ENCODE results near the gene PACS1. TPM values are rescaled to one million over a fixed set of nuclear protein-coding genes. Genes with fewer than 3 reads are reported as not detected.

PACS1 gene
- total RNA-seq, 1 experiment from 2014 or later = 91.8 TPM

- Histone ChIP-seq H3K36me3 (ENCODE audit: control insufficient read depth, insufficient read depth, low read length) (peaks cover 80% of the 10 kb centered on the region), H3K4me3 (ENCODE audit: low read depth in 2 of 2, low read length in 2 of 2) (no peak overlapping the region), H3K4me1 (ENCODE audit: control insufficient read depth, insufficient read depth, low read length) (no peaks in the 10 kb centered on the region), H3K27me3 (ENCODE audit: control insufficient read depth, insufficient read depth, low read length) (no peaks in the 10 kb centered on the region), H3K9me3 (ENCODE audit: control insufficient read depth, insufficient read depth, low read depth, low read length) (no peaks in the 10 kb centered on the region), H3K27ac (ENCODE audit: low read length) (no peak overlapping the region)
- TF ChIP-seq POLR2AphosphoS5 (IDR thresholded peaks at IDR 0.05; ENCODE audit: low read depth, low read length) (no peak), SIN3A (IDR thresholded peaks at IDR 0.05; ENCODE audit: borderline replicate concordance, insufficient read depth, low read depth, low read length) (no peak), CTCF (IDR thresholded peaks at IDR 0.05) (no peak), TCF7L2 (IDR thresholded peaks at IDR 0.05; ENCODE audit: low read depth, low read length) (no peak), REST (IDR thresholded peaks at IDR 0.05; ENCODE audit: insufficient read depth in 1 of 2, low read depth in 2 of 2, low read length in 1 of 2) (no peak)
- POLR2A ChIA-PET = no interaction called here
- DNase-seq (ENCODE audit: low read depth, low spot score) (no peak), ATAC-seq (no peak)
- in situ Hi-C loops (cut with HindIII; ENCODE audit: low pct_unique_long_range_greater_than_20kb, low sequenced_read_pairs) (no loop called here), intact Hi-C loops (cut with micrococcal nuclease; ENCODE audit: unreplicated experiment) (no loop called here)
- no TSS peak for BruUV-seq (replicated peaks)
- CTCF ChIA-PET = no interaction called here
Observed at GRCh38 chr11:66061268-66061667, 8.8 kb upstream of the PACS1 start.

DNA sequence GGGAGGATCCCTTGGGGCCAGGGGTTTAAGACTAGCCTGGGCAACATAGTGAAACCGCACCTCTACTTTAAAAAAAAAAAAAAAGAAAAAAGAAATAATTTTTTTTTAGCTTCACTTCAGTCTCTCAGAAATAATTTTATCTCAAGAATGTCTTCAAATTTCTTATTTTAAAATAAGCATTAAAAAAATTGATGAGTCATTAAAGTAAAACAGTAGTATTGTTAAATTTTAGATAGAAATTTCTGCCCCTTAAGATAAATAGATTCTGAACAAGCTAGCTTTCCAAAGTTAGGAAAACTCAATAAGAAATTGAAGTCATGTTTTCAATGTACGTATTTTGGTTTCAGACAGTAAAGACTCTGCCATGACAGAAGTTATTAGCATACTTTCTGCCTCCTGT is 7.7 kb upstream of the PACS1 start:
- no peaks in the 10 kb centered on the region for H3K4me1 ChIP-seq (ENCODE audit: control insufficient read depth, insufficient read depth, low read length)
- DNase-seq (ENCODE audit: low read depth, low spot score) (no peak), ATAC-seq (no peak)
- ChIA-PET POLR2A (interaction anchor here (0.6 kb wide), 1 partner anchor 22 kb away, joined by 8 read pairs; no protein-coding TSS in a partner anchor), CTCF (no interaction called here)
- no peaks in the 10 kb centered on the region for H3K27me3 ChIP-seq (ENCODE audit: control insufficient read depth, insufficient read depth, low read length)
- no peak for TF ChIP-seq TCF7L2 (IDR thresholded peaks at IDR 0.05; ENCODE audit: low read depth, low read length)
- intact Hi-C loops (cut with micrococcal nuclease; ENCODE audit: unreplicated experiment) (no loop called here), in situ Hi-C loops (cut with HindIII; ENCODE audit: low pct_unique_long_range_greater_than_20kb, low sequenced_read_pairs) (no loop called here)
- H3K27ac ChIP-seq (ENCODE audit: low read length) = no peak overlapping the region
- no peak overlapping the region for H3K4me3 ChIP-seq (ENCODE audit: low read depth in 2 of 2, low read length in 2 of 2)
- no TSS peak for BruUV-seq (replicated peaks)
- H3K9me3 ChIP-seq (ENCODE audit: control insufficient read depth, insufficient read depth, low read depth, low read length) = no peaks in the 10 kb centered on the region
- peaks cover 79% of the 10 kb centered on the region for H3K36me3 ChIP-seq (ENCODE audit: control insufficient read depth, insufficient read depth, low read length)

- H3K4me1 ChIP-seq (ENCODE audit: control insufficient read depth, insufficient read depth, low read length) = peaks cover 7% of the 10 kb centered on the region
- POLR2A ChIA-PET = no interaction called here
- no peak overlapping the region for H3K4me3 ChIP-seq (ENCODE audit: low read depth in 2 of 2, low read length in 2 of 2)
- CTCF ChIA-PET = no interaction called here
- H3K9me3 ChIP-seq (ENCODE audit: control insufficient read depth, insufficient read depth, low read depth, low read length) = no peaks in the 10 kb centered on the region
- no peak for TF ChIP-seq TCF7L2 (IDR thresholded peaks at IDR 0.05; ENCODE audit: low read depth, low read length)
- no peak for TF ChIP-seq REST (IDR thresholded peaks at IDR 0.05; ENCODE audit: insufficient read depth in 1 of 2, low read depth in 2 of 2, low read length in 1 of 2)
- TF ChIP-seq CTCF (IDR thresholded peaks at IDR 0.05) = no peak
- no peak for TF ChIP-seq POLR2AphosphoS5 (IDR thresholded peaks at IDR 0.05; ENCODE audit: low read depth, low read length)
- no peak for TF ChIP-seq SIN3A (IDR thresholded peaks at IDR 0.05; ENCODE audit: borderline replicate concordance, insufficient read depth, low read depth, low read length)
- peaks cover 73% of the 10 kb centered on the region for H3K36me3 ChIP-seq (ENCODE audit: control insufficient read depth, insufficient read depth, low read length)
- ATAC-seq = no peak
- no TSS peak for BruUV-seq (replicated peaks)
- H3K27me3 ChIP-seq (ENCODE audit: control insufficient read depth, insufficient read depth, low read length) = no peaks in the 10 kb centered on the region
- H3K27ac ChIP-seq (ENCODE audit: low read length) = no peak overlapping the region
- intact Hi-C loops (cut with micrococcal nuclease; ENCODE audit: unreplicated experiment) (no loop called here), in situ Hi-C loops (cut with HindIII; ENCODE audit: low pct_unique_long_range_greater_than_20kb, low sequenced_read_pairs) (no loop called here)
- no peak for DNase-seq (ENCODE audit: low read depth, low spot score)
Observed at GRCh38 chr11:66063900-66064299, 6.2 kb upstream of the PACS1 start.

Data from Panc1 (cell line).